ENCODE data around the gene TMEM37. TPM values are rescaled to one million over a fixed set of nuclear protein-coding genes. Genes with fewer than 3 reads are reported as not detected.

Gene TMEM37
- total and polyA plus RNA-seq, 2 of the 13 experiments (the other 11 are each of a cell fraction or from before 2014, with no cell fraction given) = 37.7 to 115 TPM

DNA sequence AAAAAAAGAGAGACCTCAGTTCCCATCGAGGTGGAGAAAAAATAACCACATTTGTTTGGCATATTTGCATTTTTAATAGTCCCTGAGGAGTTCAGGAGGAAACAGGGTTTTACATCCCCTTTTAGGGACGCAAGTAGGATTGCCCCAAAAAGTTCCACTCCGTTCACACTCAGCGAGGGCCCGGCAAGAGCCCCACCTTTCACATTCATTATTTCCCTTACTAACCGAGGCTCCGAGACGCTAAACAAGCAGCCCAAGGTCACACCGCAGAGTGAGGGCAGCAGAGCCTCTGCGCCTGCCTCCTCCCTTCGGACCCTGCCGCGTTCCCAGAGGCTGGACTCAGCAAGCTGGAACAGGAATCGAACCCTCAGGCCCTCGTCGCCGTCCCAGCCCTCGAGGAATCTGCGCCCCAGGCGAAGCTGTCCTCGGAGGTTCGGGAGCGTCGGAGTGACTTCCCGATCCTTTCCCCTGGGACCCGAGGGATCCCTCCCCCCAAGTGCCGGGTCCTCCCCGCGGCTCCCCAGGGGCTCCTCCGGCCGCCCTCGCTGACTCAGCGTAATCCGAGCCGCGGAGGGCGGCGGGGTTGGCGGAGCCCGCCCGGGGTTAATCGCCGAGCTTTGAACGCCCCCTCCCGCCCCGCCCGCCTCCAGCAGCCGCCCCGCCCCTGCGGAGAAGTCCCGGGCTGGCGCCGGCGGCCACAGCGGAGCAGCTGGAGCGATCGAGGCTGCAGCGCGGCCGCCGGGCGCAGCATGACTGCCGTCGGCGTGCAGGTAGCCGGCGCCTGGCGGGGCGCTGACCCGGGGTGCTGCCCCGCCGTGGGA is at the start of gene TMEM37 (continued):
- TF ChIP-seq SP1 (IDR thresholded peaks at IDR 0.05) (no peak), SP1 (CRISPR knock-in tag; IDR thresholded peaks at IDR 0.05) (no peak), ZNF431 (CRISPR knock-in tag; IDR thresholded peaks at IDR 0.05; ENCODE audit: borderline replicate concordance, low read depth) (peak; percentile 17; the same call in 1 of the 2 replicates), SIN3B (IDR thresholded peaks at IDR 0.05; ENCODE audit: low read length) (no peak), GABPB1 (CRISPR knock-in tag; IDR thresholded peaks at IDR 0.05) (peak; percentile 72; the same call in 1 of the 2 replicates), KMT2B (CRISPR knock-in tag; IDR thresholded peaks at IDR 0.05) (peak; percentile 72), NFE2L1 (CRISPR knock-in tag; IDR thresholded peaks at IDR 0.05; ENCODE audit: borderline replicate concordance) (peak; percentile 76; the same call in 1 of the 2 replicates), FOXP1 (IDR thresholded peaks at IDR 0.05) (no peak), FOXP1 (CRISPR knock-in tag; IDR thresholded peaks at IDR 0.05) (peak; percentile 47; the same call in 1 of the 2 replicates), ZNF782 (CRISPR knock-in tag; IDR thresholded peaks at IDR 0.05; ENCODE audit: borderline replicate concordance) (peak; percentile 97), ZNF713 (CRISPR knock-in tag; IDR thresholded peaks at IDR 0.05) (no peak), SMYD3 (CRISPR knock-in tag; IDR thresholded peaks at IDR 0.05) (no peak), SALL1 (CRISPR knock-in tag; IDR thresholded peaks at IDR 0.05) (peak; percentile 77)
- TF ChIP-seq, protein P1, sequence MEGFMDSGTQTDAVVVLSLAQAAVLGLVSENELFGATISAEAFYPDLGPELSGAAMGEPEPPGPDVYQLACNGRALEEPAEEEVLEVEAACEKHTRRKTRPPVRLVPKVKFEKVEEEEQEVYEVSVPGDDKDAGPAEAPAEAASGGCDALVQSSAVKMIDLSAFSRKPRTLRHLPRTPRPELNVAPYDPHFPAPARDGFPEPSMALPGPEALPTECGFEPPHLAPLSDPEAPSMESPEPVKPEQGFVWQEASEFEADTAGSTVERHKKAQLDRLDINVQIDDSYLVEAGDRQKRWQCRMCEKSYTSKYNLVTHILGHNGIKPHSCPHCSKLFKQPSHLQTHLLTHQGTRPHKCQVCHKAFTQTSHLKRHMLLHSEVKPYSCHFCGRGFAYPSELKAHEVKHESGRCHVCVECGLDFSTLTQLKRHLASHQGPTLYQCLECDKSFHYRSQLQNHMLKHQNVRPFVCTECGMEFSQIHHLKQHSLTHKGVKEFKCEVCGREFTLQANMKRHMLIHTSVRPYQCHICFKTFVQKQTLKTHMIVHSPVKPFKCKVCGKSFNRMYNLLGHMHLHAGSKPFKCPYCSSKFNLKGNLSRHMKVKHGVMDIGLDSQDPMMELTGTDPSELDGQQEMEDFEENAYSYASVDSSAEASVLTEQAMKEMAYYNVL (CRISPR knock-in tag; IDR thresholded peaks at IDR 0.05; ENCODE audit: borderline replicate concordance) = no peak
- TF ChIP-seq, protein P2, sequence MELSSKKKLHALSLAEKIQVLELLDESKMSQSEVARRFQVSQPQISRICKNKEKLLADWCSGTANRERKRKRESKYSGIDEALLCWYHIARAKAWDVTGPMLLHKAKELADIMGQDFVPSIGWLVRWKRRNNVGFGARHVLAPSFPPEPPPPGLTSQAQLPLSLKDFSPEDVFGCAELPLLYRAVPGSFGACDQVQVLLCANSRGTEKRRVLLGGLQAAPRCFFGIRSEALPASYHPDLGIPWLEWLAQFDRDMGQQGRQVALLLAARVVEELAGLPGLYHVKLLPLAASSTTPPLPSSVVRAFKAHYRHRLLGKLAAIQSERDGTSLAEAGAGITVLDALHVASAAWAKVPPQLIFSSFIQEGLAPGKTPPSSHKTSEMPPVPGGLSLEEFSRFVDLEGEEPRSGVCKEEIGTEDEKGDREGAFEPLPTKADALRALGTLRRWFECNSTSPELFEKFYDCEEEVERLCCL (CRISPR knock-in tag; IDR thresholded peaks at IDR 0.05; ENCODE audit: borderline replicate concordance) = peak; percentile 83; the same call in 1 of the 2 replicates
- TF ChIP-seq, protein P3, sequence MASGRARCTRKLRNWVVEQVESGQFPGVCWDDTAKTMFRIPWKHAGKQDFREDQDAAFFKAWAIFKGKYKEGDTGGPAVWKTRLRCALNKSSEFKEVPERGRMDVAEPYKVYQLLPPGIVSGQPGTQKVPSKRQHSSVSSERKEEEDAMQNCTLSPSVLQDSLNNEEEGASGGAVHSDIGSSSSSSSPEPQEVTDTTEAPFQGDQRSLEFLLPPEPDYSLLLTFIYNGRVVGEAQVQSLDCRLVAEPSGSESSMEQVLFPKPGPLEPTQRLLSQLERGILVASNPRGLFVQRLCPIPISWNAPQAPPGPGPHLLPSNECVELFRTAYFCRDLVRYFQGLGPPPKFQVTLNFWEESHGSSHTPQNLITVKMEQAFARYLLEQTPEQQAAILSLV (CRISPR knock-in tag; IDR thresholded peaks at IDR 0.05; ENCODE audit: borderline replicate concordance) = peak; percentile 99
- TF ChIP-seq, protein P4, sequence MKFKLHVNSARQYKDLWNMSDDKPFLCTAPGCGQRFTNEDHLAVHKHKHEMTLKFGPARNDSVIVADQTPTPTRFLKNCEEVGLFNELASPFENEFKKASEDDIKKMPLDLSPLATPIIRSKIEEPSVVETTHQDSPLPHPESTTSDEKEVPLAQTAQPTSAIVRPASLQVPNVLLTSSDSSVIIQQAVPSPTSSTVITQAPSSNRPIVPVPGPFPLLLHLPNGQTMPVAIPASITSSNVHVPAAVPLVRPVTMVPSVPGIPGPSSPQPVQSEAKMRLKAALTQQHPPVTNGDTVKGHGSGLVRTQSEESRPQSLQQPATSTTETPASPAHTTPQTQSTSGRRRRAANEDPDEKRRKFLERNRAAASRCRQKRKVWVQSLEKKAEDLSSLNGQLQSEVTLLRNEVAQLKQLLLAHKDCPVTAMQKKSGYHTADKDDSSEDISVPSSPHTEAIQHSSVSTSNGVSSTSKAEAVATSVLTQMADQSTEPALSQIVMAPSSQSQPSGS (CRISPR knock-in tag; IDR thresholded peaks at IDR 0.05) = no peak
- TF ChIP-seq, protein P5, sequence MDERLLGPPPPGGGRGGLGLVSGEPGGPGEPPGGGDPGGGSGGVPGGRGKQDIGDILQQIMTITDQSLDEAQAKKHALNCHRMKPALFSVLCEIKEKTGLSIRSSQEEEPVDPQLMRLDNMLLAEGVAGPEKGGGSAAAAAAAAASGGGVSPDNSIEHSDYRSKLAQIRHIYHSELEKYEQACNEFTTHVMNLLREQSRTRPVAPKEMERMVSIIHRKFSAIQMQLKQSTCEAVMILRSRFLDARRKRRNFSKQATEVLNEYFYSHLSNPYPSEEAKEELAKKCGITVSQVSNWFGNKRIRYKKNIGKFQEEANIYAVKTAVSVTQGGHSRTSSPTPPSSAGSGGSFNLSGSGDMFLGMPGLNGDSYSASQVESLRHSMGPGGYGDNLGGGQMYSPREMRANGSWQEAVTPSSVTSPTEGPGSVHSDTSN (CRISPR knock-in tag; IDR thresholded peaks at IDR 0.05) = no peak
- TF ChIP-seq, protein P6, sequence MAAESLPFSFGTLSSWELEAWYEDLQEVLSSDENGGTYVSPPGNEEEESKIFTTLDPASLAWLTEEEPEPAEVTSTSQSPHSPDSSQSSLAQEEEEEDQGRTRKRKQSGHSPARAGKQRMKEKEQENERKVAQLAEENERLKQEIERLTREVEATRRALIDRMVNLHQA (CRISPR knock-in tag; IDR thresholded peaks at IDR 0.05) = no peak
- TF ChIP-seq, protein P7, sequence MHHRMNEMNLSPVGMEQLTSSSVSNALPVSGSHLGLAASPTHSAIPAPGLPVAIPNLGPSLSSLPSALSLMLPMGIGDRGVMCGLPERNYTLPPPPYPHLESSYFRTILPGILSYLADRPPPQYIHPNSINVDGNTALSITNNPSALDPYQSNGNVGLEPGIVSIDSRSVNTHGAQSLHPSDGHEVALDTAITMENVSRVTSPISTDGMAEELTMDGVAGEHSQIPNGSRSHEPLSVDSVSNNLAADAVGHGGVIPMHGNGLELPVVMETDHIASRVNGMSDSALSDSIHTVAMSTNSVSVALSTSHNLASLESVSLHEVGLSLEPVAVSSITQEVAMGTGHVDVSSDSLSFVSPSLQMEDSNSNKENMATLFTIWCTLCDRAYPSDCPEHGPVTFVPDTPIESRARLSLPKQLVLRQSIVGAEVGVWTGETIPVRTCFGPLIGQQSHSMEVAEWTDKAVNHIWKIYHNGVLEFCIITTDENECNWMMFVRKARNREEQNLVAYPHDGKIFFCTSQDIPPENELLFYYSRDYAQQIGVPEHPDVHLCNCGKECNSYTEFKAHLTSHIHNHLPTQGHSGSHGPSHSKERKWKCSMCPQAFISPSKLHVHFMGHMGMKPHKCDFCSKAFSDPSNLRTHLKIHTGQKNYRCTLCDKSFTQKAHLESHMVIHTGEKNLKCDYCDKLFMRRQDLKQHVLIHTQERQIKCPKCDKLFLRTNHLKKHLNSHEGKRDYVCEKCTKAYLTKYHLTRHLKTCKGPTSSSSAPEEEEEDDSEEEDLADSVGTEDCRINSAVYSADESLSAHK (CRISPR knock-in tag; IDR thresholded peaks at IDR 0.05; ENCODE audit: borderline replicate concordance) = no peak

Data from HepG2 (cell line).